HG03521 (cell line): Measurements from ENCODE around the gene MRPL33.
"Not testable (repeated sequence)": the region's sequence is repeated elsewhere in the genome, so short reads cannot be mapped to it uniquely, and the experiment has no call there.

Experiments used
- ATAC-seq: cut with Tn5 transposase; IDR thresholded peaks from one replicate; pipeline ENCODE4 v1.9.1; 2021; ENCODE audit warnings: mild to moderate bottlenecking, moderate library complexity; ENCODE audit not compliant: unreplicated experiment

Gene MRPL33

DNA sequence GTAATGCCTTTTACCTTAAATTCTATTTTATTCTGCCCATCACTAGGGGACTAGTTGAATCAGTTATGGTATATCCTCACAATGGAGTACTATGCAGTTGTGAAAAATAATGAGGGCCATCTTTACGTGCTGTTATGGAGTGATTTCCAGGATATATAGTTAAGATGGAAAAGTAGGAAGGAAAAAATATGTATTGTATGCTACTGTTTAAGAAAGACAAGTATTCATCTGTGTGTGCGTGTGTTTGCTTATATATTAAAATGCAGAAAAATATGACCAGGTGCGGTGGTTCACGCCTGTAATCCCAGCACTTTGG is 32.5 kb upstream of the MRPL33 start:
- no peak for ATAC-seq

GRCh38 chr2:27741673-27742072 is 29.8 kb upstream of the MRPL33 start:
- ATAC-seq = no peak

DNA sequence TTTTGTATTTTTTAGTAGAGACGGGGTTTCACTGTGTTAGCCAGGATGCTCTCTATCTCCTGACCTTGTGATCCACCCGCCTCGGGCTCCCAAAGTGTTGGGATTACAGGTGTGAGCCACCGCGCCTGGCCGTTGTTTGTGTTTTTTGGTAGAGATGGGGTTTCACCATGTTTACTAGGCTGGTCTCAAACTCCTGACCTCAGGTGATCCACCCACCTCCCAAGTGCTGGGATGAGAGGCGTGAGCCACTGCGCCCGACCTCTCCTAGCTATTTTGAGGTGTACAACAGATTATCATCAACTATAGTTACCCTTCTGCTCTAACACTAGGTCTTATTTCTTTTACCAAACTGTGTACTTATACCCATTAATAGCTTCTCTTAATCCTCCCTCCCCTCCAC is 28.9 kb upstream of the MRPL33 start:
- ATAC-seq = no peak

DNA sequence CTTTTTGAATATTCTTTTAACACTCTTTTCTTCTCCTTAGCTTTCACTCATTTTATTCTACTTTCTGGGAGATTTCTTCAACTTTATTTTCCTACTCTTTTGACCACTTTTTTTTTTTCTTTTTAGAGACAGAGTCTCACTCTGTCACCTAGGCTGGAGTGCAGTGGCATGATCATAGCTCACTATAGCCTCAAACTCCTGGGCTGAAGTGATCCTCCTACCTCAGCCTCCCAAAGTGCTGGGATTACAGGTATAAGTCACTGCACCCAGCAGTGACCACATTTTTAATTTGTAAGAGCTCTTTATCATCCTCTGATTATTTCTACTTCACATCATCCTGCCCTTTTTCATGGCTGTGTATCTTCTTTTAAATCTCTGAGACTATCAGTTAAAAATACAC is 26.0 kb upstream of the MRPL33 start:
- not testable (repeated sequence) for ATAC-seq

GRCh38 chr2:27746325-27746724 is 25.2 kb upstream of the MRPL33 start:
- ATAC-seq = no peak

GRCh38 chr2:27747827-27748352 is 23.6 kb upstream of the MRPL33 start:
- no peak for ATAC-seq

- ATAC-seq = not testable (repeated sequence)
These were observed 22.5 kb upstream of the MRPL33 start for GRCh38 chr2:27748803-27749554.

DNA sequence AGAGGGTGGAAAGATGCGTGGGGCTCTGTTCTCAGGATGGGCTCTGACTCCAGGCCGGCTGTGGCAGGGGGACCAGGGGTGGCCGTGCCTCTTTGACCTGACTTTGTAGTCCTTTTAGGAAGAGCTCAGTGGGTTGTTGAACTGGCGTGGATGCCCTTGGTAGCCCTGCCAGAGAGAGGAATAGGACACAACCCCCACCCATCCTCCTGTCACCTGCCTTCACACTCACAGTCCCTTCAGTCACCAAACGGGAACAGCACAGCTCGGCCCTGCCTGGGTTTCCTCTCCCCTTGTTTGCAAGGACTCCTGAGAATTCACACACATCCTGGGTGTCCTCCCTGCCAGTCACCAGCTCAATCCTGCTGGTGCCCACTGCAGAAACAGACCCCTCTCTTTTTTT is 20.1 kb upstream of the MRPL33 start:
- no peak for ATAC-seq

DNA sequence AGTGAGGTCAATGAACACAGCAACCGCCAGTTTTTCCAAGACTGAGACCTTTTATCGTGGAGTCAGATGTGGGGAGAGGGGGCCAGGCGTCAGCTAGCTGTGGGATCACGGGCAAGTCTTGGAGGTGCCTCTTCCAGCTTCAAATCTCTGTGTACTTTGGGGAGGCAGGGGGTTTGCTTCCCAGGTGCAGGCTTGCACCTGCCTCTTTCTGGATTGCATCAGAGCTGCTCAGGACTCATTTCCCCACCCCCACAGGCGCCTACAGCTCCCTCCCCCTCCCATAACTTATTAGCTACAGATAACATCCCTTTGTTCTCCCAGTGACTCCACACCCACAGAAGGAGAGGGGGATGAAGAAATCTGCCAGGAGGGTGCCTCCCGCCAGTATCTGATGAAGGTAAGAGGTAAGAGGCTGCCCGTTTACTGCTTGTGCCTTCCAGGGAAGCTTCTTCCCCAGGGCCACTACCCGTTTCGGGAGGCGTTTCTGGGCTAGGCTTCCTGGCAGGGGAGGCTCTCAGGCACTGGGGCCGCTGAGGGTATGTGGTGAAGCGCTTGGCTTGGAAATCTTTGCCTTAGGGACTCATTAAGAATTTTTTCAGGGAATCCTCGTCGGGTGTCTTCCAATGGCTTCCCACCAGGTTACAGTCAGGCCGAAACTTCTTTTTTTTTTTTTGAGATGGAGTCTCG is 18.8 kb upstream of the MRPL33 start:
- no peak for ATAC-seq

- no peak for ATAC-seq
These were observed 17.4 kb upstream of the MRPL33 start for GRCh38 chr2:27754138-27754588.

- ATAC-seq = no peak
These were observed 16.7 kb upstream of the MRPL33 start for GRCh38 chr2:27754831-27755230.

- no peak for ATAC-seq
These were observed 15.4 kb upstream of the MRPL33 start for GRCh38 chr2:27756091-27756490.

DNA sequence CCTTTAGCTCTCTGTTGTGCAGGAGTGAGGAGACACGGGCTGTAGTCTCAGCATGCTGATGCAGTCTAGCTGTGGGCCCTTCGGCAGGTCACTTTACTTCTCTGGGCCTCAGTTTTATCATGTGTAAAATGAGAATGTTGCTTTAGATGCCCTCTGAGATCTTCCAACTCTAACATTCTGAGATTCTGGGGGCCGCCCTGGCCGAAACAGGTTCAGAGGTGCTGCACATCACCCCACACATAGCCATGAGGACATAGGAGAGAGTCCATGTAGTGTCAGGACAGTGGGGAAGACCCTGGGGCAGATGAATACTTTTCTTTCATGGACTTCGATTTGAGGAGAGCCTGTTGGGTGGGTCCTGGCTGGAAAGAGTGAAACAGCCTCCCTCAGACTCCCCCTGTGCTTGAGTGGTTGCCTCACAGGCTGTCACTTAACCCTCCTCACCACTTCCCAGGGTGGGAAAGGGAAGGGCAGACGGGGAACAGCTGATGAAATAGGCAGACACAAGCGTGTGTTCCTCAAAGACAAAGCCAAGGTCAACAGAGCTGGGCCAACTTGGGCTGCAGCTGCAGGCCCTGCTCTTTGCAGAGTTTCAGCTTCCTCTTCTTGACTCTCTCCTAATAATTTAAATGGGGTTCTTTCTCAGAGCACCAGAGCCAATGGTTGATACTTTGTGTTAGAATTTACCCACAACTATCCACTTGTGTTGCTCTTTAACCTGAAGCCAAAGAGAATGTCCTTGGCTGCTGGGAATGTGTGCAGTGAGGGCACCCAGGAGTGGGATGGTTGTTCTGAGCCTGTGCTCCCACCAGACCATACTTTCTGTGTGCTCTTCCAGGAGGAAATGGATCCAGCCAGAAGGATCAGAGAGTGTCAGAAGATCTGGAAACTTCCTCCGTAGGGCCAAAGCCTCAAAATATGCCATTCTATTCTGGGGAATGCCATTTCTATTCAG is 14.7 kb upstream of the MRPL33 start:
- ATAC-seq = no peak

GRCh38 chr2:27762951-27763906 is 8.3 kb upstream of the MRPL33 start:
- no peak for ATAC-seq

GRCh38 chr2:27763907-27764267 is 7.6 kb upstream of the MRPL33 start:
- no peak for ATAC-seq

DNA sequence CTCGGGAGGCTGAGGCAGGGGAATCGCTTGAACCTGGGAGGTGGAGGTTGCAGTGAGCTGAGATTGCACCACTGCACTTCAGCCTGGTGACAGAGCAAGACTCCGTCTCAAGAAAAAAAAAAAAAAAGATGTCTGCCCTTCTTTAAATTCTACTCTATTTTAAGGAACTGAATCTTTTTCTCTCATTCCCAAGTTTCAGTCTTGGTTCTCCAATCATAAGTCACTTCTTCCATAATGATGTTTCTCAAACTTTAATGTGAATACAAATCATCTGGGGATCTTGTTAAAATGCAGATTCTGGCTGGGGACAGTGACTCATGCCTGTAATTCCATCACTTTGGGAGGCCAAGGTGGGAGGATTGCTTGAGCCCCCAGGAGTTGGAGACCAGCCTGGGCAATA is 7.0 kb upstream of the MRPL33 start:
- ATAC-seq = not testable (repeated sequence)

- ATAC-seq = no peak
These were observed 5.8 kb upstream of the MRPL33 start for GRCh38 chr2:27765621-27766286.

- ATAC-seq = no peak
These were observed 5.2 kb upstream of the MRPL33 start for GRCh38 chr2:27766287-27766661.

- ATAC-seq = no peak
These were observed 344 bp upstream of the MRPL33 start for GRCh38 chr2:27771202-27771547.

DNA sequence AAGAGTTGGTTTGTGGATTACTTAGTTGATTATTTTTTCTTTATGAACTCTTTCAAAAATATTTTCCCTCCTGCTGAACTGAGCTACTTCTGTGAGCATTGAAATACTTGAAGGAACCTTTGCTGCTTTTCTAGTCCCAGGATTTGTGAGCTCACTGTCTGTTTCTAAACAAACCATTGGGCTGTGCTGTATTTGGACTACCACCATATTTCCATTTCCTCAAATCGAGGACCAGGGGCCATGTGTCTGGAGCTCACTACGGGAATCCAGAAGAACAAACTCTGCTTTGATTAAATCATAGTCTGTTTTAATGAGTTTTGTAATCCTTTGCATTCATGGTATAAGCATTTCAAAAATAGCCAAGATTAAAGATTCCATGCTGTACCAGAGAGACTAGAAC is 1.3 kb downstream of the MRPL33 start:
- ATAC-seq = no peak
